B cell (primary cell): ENCODE data around the gene TPP2. TPM values are rescaled to one million over a fixed set of nuclear protein-coding genes. Genes with fewer than 3 reads are reported as not detected.

Source experiments
- ATAC-seq: fragments of 200-7000 bp; cut with Tn5 transposase; one replicate; pipeline ENCODE4 v1.10.0; 2021; ENCODE audit warnings: low read depth, mild to moderate bottlenecking, moderate number of reproducible peaks, moderate library complexity
- CTCF ChIA-PET: fragments of 350-600 bp; sonication (Branson Sonifier 250); formaldehyde crosslinking; loops from one replicate; lab custom pipeline; 2021; ENCODE audit warnings: antibody characterized with exemption, inconsistent platforms; lab: Charles Lee
- POLR2A ChIA-PET: fragments of 350-600 bp; sonication (Branson Sonifier 250); formaldehyde crosslinking; loops from one replicate; lab custom pipeline; 2021; ENCODE audit warnings: antibody characterized with exemption; lab: Charles Lee
- DNase-seq: peaks from one replicate; pipeline ENCODE4 v3.0.0; 2013
- H2AFZ ChIP-seq: 2 replicates; pipeline ENCODE4 v1.6.1; 2012; ENCODE audit warnings: mild to moderate bottlenecking, low read depth, low read length; ENCODE audit not compliant: insufficient read depth, poor library complexity, severe bottlenecking
- H3K27ac ChIP-seq, 2 donors: 1 replicate in 1 of 2; 2 replicates in 1 of 2; pipeline ENCODE4 v1.5.1; 2012 to 2013; ENCODE audit warnings: low read length in 2 of 2, mild to moderate bottlenecking in 2 of 2, moderate library complexity in 1 of 2
- H3K27me3 ChIP-seq, 4 experiments: fragments of 200-600 bp in 1 of 4; sonication (generic) in 1 of 4; replicated peaks in 1 of 4; 1 replicate in 2 of 4; 2 replicates in 2 of 4; pipeline versions ENCODE4 v1.6.1 to v1.7.0; 2013 to 2016; ENCODE audit warnings: low read length in 3 of 4, mild to moderate bottlenecking in 2 of 4, mixed read lengths in 1 of 4, moderate library complexity in 1 of 4; ENCODE audit not compliant: insufficient read depth in 4 of 4, control insufficient read depth in 3 of 4; ENCODE audit errors: control extremely low read depth in 1 of 4
- H3K36me3 ChIP-seq, 2 experiments: replicated peaks in 1 of 2; 1 replicate in 1 of 2; 2 replicates in 1 of 2; pipeline versions ENCODE4 v1.6.1 to v1.7.1; 2013; ENCODE audit warnings: low read length in 1 of 2; ENCODE audit not compliant: insufficient read depth in 2 of 2, control insufficient read depth in 1 of 2; ENCODE audit errors: control extremely low read depth in 1 of 2, extremely low read depth in 1 of 2
- H3K4me1 ChIP-seq, 2 donors: fragments of 200-600 bp in 1 of 2; sonication (generic) in 1 of 2; 1 replicate in 1 of 2; 2 replicates in 1 of 2; pipeline versions ENCODE4 v1.5.1 to v1.6.1; 2013 to 2017; ENCODE audit warnings: low read length in 2 of 2; ENCODE audit not compliant: control insufficient read depth in 2 of 2, insufficient read depth in 2 of 2
- H3K4me2 ChIP-seq: replicated peaks from 2 replicates; pipeline ENCODE3; 2012; ENCODE audit warnings: mild to moderate bottlenecking, low read depth, low read length; ENCODE audit not compliant: poor library complexity, severe bottlenecking
- H3K4me3 ChIP-seq, 5 experiments: fragments of 200-600 bp in 1 of 5; sonication (generic) in 1 of 5; 1 replicate in 3 of 5; 2 replicates in 2 of 5; pipeline versions ENCODE4 v1.5.1 to v1.7.0; 2011 to 2016; ENCODE audit warnings: low read length in 4 of 5, mild to moderate bottlenecking in 4 of 5, low read depth in 2 of 5, control low read depth in 1 of 5, moderate library complexity in 1 of 5; ENCODE audit not compliant: insufficient read depth in 1 of 5; ENCODE audit errors: control extremely low read depth in 1 of 5, extremely low read depth in 1 of 5
- H3K79me2 ChIP-seq: fragments of 200-600 bp; sonication (generic); one replicate; pipeline ENCODE4 v1.6.0; 2016; ENCODE audit warnings: low read length; ENCODE audit not compliant: control insufficient read depth, insufficient read depth
- H3K9ac ChIP-seq: fragments of 200-600 bp; sonication (generic); 2 replicates; pipeline ENCODE4 v1.6.1; 2017; ENCODE audit warnings: mild to moderate bottlenecking, low read length, moderate library complexity
- H3K9me3 ChIP-seq, 3 donors: one replicate each; pipeline versions ENCODE4 v1.6.1 to v1.7.1; 2013; ENCODE audit warnings: low read length in 2 of 3; ENCODE audit not compliant: control insufficient read depth in 2 of 3, insufficient read depth in 1 of 3; ENCODE audit errors: control extremely low read depth in 1 of 3
- H4K20me1 ChIP-seq: 2 replicates; pipeline ENCODE4 v1.6.0; 2012; ENCODE audit warnings: mild to moderate bottlenecking, low read length; ENCODE audit not compliant: insufficient read depth, control insufficient read depth, poor library complexity, severe bottlenecking
- H3K27ac Mint-ChIP-seq: one replicate; pipeline ENCODE4 v1.8.0; 2021; ENCODE audit warnings: mixed read lengths
- H3K27me3 Mint-ChIP-seq: one replicate; pipeline ENCODE4 v1.8.0; 2021; ENCODE audit warnings: mixed read lengths
- H3K4me1 Mint-ChIP-seq: one replicate; pipeline ENCODE4 v1.8.0; 2021; ENCODE audit warnings: mixed read lengths
- H3K4me3 Mint-ChIP-seq: one replicate; pipeline ENCODE4 v1.8.0; 2021; ENCODE audit warnings: mixed read lengths
- H3K9me3 Mint-ChIP-seq: one replicate; pipeline ENCODE4 v1.8.0; 2022; ENCODE audit warnings: mixed read lengths; ENCODE audit not compliant: insufficient read depth
- CTCF ChIP-seq: fragments of 200-600 bp; IDR thresholded peaks from one replicate; pipeline ENCODE4 v1.8.0; 2022; ENCODE audit warnings: antibody characterized with exemption, mild to moderate bottlenecking
- EZH2 ChIP-seq: IDR thresholded peaks from 2 replicates; pipeline ENCODE4 v1.6.1; 2012; ENCODE audit warnings: borderline replicate concordance, low read depth, mild to moderate bottlenecking, moderate library complexity, low read length; ENCODE audit not compliant: insufficient read depth, poor library complexity, severe bottlenecking
- WGBS: methylation state at CpG from one replicate; pipeline ENCODE4 v1.1.5; 2013; ENCODE audit warnings: missing lambda C conversion rate; ENCODE audit not compliant: insufficient coverage; 5-methylcytosine and 5-hydroxymethylcytosine counted together
- intact Hi-C: fragments of 100-400 bp; cut with micrococcal nuclease; formaldehyde crosslinking; loops from one replicate; pipeline ENCODE4 v1.10.0; 2022
- polyA plus RNA-seq: library from polyadenylated mRNA; depleted of rRNA; stranded (reverse); fragments of >200 nt; gene quantifications from 2 replicates; pipeline ENCODE4 v1.2.3, GENCODE V29; 2012
- total RNA-seq, 2 donors: library from RNA; stranded (reverse); fragments of 120-200 nt in 1 of 2; gene quantifications; 1 replicate in 1 of 2; 2 replicates in 1 of 2; pipeline versions ENCODE4 v1.2.3 to v1.2.4, GENCODE V29; 2013 to 2022

TPP2 gene
- total and polyA plus RNA-seq, 2 donors (not counting 1 experiment from before 2014, with no cell fraction given): 22.1 to 51.1 TPM

GRCh38 chr13:102682211-102682610, 85.4 kb downstream of the TPP2 start:
- H3K4me3 Mint-ChIP-seq: no peak overlapping the region
- no peak overlapping the region for H3K4me2 ChIP-seq
- peaks cover 9 to 10% of the 10 kb centered on the region in 2 donors for H3K4me1 ChIP-seq
- no peak overlapping the region for H3K27ac ChIP-seq
- ChIA-PET CTCF (no interaction called here), POLR2A (no interaction called here)
- 100% methylated on average over 1 of the region's 4 CpGs for WGBS
- no peaks in the 10 kb centered on the region for H4K20me1 ChIP-seq
- DNase-seq (no peak), ATAC-seq (no peak)
- no peak overlapping the region for H3K27ac Mint-ChIP-seq
- H3K9me3 ChIP-seq: no peaks in the 10 kb centered on the region
- no peaks in the 10 kb centered on the region for H3K27me3 ChIP-seq
- H3K9ac ChIP-seq: no peak overlapping the region
- peaks cover 15% of the 10 kb centered on the region for H3K4me1 Mint-ChIP-seq
- intact Hi-C loops: no loop called here
- no peak overlapping the region for H3K4me3 ChIP-seq
- no peak overlapping the region for H2AFZ ChIP-seq
- H3K79me2 ChIP-seq: no peaks in the 10 kb centered on the region
- H3K27me3 Mint-ChIP-seq: no peaks in the 10 kb centered on the region
- H3K36me3 ChIP-seq: peaks cover 0 to 15% of the 10 kb centered on the region in 2 experiments
- H3K9me3 Mint-ChIP-seq: peaks cover 2% of the 10 kb centered on the region
- TF ChIP-seq EZH2: no peak
- TF ChIP-seq CTCF: no peak

- Histone ChIP-seq H2AFZ (no peak overlapping the region), H3K4me2 (no peak overlapping the region), H4K20me1 (no peaks in the 10 kb centered on the region), H3K27me3 (no peaks in the 10 kb centered on the region), H3K27ac (no peak overlapping the region), H3K79me2 (no peaks in the 10 kb centered on the region), H3K4me1 (peaks cover 9 to 10% of the 10 kb centered on the region in 2 donors), H3K9ac (no peak overlapping the region), H3K4me3 (no peak overlapping the region), H3K36me3 (peaks cover 0 to 10% of the 10 kb centered on the region in 2 experiments), H3K9me3 (no peaks in the 10 kb centered on the region)
- H3K27me3 Mint-ChIP-seq: no peaks in the 10 kb centered on the region
- H3K4me3 Mint-ChIP-seq: no peak overlapping the region
- peaks cover 2% of the 10 kb centered on the region for H3K9me3 Mint-ChIP-seq
- DNase-seq (no peak), ATAC-seq (no peak)
- no peak overlapping the region for H3K27ac Mint-ChIP-seq
- ChIA-PET POLR2A (no interaction called here), CTCF (interaction anchor here (1.1 kb wide), 1 partner anchor 103 kb away, joined by 3 read pairs; no protein-coding TSS in a partner anchor)
- TF ChIP-seq CTCF (no peak), EZH2 (no peak)
- peaks cover 15% of the 10 kb centered on the region for H3K4me1 Mint-ChIP-seq
- intact Hi-C loops: no loop called here
- 78% methylated on average over 2 of the region's 3 CpGs for WGBS
These were observed 85.9 kb downstream of the TPP2 start for GRCh38 chr13:102682727-102683126.
